HG03108 (cell line): ENCODE measurements around the gene SAP30BP.

Experiments used
- ATAC-seq: cut with Tn5 transposase; IDR thresholded peaks from one replicate; pipeline ENCODE4 v1.9.1; 2021; ENCODE audit warnings: moderate library complexity; ENCODE audit not compliant: unreplicated experiment

Gene SAP30BP

GRCh38 chr17:75707079-75707571, 40.0 kb downstream of the SAP30BP start:
- no peak for ATAC-seq

- no peak for ATAC-seq
These were observed 45.3 kb downstream of the SAP30BP start for GRCh38 chr17:75712446-75712845.

- ATAC-seq = no peak
These were observed 52.6 kb downstream of the SAP30BP start for GRCh38 chr17:75719732-75720131.

GRCh38 chr17:75720656-75721462, 53.7 kb downstream of the SAP30BP start, which contains the start of gene ITGB4:
ITGB4 (plus strand) TSS chr17:75721459; CDS start chr17:75724704, 3,245 bp downstream.
- no peak for ATAC-seq

GRCh38 chr17:75721463-75722011, 54.4 kb downstream of the SAP30BP start:
- ATAC-seq = no peak

- ATAC-seq = no peak
These were observed 54.9 kb downstream of the SAP30BP start for GRCh38 chr17:75722076-75722475.

GRCh38 chr17:75722542-75723095, 55.5 kb downstream of the SAP30BP start:
- ATAC-seq = no peak

GRCh38 chr17:75723171-75723930, 56.2 kb downstream of the SAP30BP start:
- ATAC-seq = no peak

GRCh38 chr17:75724016-75725003, 57.2 kb downstream of the SAP30BP start:
- no peak for ATAC-seq

- ATAC-seq = no peak
These were observed 58.4 kb downstream of the SAP30BP start for GRCh38 chr17:75725504-75725903.

GRCh38 chr17:75727391-75727790, 60.3 kb downstream of the SAP30BP start:
- ATAC-seq = no peak

GRCh38 chr17:75729351-75729750, 62.2 kb downstream of the SAP30BP start:
- ATAC-seq = no peak

GRCh38 chr17:75730065-75730464, 62.9 kb downstream of the SAP30BP start:
- ATAC-seq = no peak

- no peak for ATAC-seq
These were observed 64.1 kb downstream of the SAP30BP start for GRCh38 chr17:75731086-75731715.

- ATAC-seq = no peak
These were observed 64.8 kb downstream of the SAP30BP start for GRCh38 chr17:75731716-75732498.

GRCh38 chr17:75733471-75733870, 66.3 kb downstream of the SAP30BP start:
- ATAC-seq = no peak

- no peak for ATAC-seq
These were observed 67.6 kb downstream of the SAP30BP start for GRCh38 chr17:75734674-75735294.

- ATAC-seq = no peak
These were observed 69.2 kb downstream of the SAP30BP start for GRCh38 chr17:75736173-75736835.
